Osteocyte (in vitro differentiated cells): Measurements from ENCODE around the gene RANBP10. TPM values are rescaled to one million over a fixed set of nuclear protein-coding genes. Genes with fewer than 3 reads are reported as not detected.
"Not testable (repeated sequence)": the region's sequence is repeated elsewhere in the genome, so short reads cannot be mapped to it uniquely, and the experiment has no call there.

Experiments used
- DNase-seq: peaks from one replicate; pipeline ENCODE4 v3.0.0; 2021; ENCODE audit warnings: mixed read lengths; ENCODE audit not compliant: unreplicated experiment; ENCODE audit errors: extremely low spot score
- H3K27ac Mint-ChIP-seq: one replicate; pipeline ENCODE4 v1.8.0; 2021; ENCODE audit warnings: mild to moderate bottlenecking, mixed read lengths; ENCODE audit not compliant: unreplicated experiment
- H3K27me3 Mint-ChIP-seq: one replicate; pipeline ENCODE4 v1.8.0; 2021; ENCODE audit warnings: mixed read lengths; ENCODE audit not compliant: unreplicated experiment
- H3K36me3 Mint-ChIP-seq: one replicate; pipeline ENCODE4 v1.8.0; 2021; ENCODE audit warnings: mixed read lengths; ENCODE audit not compliant: unreplicated experiment
- H3K4me1 Mint-ChIP-seq: one replicate; pipeline ENCODE4 v1.8.0; 2021; ENCODE audit warnings: mixed read lengths; ENCODE audit not compliant: unreplicated experiment
- H3K4me3 Mint-ChIP-seq: one replicate; pipeline ENCODE4 v1.8.0; 2021; ENCODE audit warnings: mild to moderate bottlenecking, moderate library complexity, mixed read lengths; ENCODE audit not compliant: unreplicated experiment
- H3K9me3 Mint-ChIP-seq: one replicate; pipeline ENCODE4 v1.8.0; 2021; ENCODE audit warnings: mixed read lengths; ENCODE audit not compliant: unreplicated experiment
- CTCF ChIP-seq: fragments of 200-600 bp; sonication (generic); IDR thresholded peaks from 2 replicates; pipeline ENCODE4 v1.5.0; 2021; ENCODE audit warnings: antibody characterized with exemption, mild to moderate bottlenecking, moderate library complexity
- total RNA-seq: library from RNA; stranded (reverse); gene quantifications from 2 replicates; pipeline ENCODE4 v1.2.1, GENCODE V29; 2021

RANBP10 gene
- total RNA-seq, 1 donor from 2014 or later = 18.9 TPM

- H3K9me3 Mint-ChIP-seq = no peaks in the 10 kb centered on the region
- H3K4me3 Mint-ChIP-seq = no peak overlapping the region
- H3K27ac Mint-ChIP-seq = no peak overlapping the region
- H3K4me1 Mint-ChIP-seq = peaks cover 7% of the 10 kb centered on the region
- H3K36me3 Mint-ChIP-seq = peaks cover 3% of the 10 kb centered on the region
- TF ChIP-seq CTCF = no peak
- no peaks in the 10 kb centered on the region for H3K27me3 Mint-ChIP-seq
- DNase-seq = no peak
Measured at GRCh38 chr16:67701420-67701819, 104.9 kb downstream of the RANBP10 start.

- no peak for TF ChIP-seq CTCF
- H3K36me3 Mint-ChIP-seq = peaks cover 3% of the 10 kb centered on the region
- no peak for DNase-seq
- H3K4me1 Mint-ChIP-seq = peaks cover 7% of the 10 kb centered on the region
- H3K9me3 Mint-ChIP-seq = no peaks in the 10 kb centered on the region
- H3K27ac Mint-ChIP-seq = no peak overlapping the region
- no peaks in the 10 kb centered on the region for H3K27me3 Mint-ChIP-seq
- H3K4me3 Mint-ChIP-seq = no peak overlapping the region
Measured at GRCh38 chr16:67699265-67699664, 107.1 kb downstream of the RANBP10 start.

GRCh38 chr16:67697422-67698185 is 108.8 kb downstream of the RANBP10 start:
- H3K4me3 Mint-ChIP-seq = no peak overlapping the region

GRCh38 chr16:67694611-67695010 is 111.7 kb downstream of the RANBP10 start:
- Mint-ChIP-seq H3K9me3 (no peaks in the 10 kb centered on the region), H3K36me3 (peaks cover 4% of the 10 kb centered on the region), H3K4me1 (no peaks in the 10 kb centered on the region), H3K27ac (no peak overlapping the region), H3K4me3 (no peak overlapping the region), H3K27me3 (no peaks in the 10 kb centered on the region)
- TF ChIP-seq CTCF = no peak
- DNase-seq = no peak

More at GRCh38 chr16:67697422-67698185, 108.8 kb downstream of the RANBP10 start:
- H3K27ac Mint-ChIP-seq = no peak overlapping the region
- no peaks in the 10 kb centered on the region for H3K4me1 Mint-ChIP-seq
- H3K9me3 Mint-ChIP-seq = no peaks in the 10 kb centered on the region
- peaks cover 3% of the 10 kb centered on the region for H3K36me3 Mint-ChIP-seq
- no peak for TF ChIP-seq CTCF
- no peak for DNase-seq
- no peaks in the 10 kb centered on the region for H3K27me3 Mint-ChIP-seq

GRCh38 chr16:67693517-67694285 is 112.7 kb downstream of the RANBP10 start:
- not testable (repeated sequence) for H3K4me1 Mint-ChIP-seq, H3K27ac Mint-ChIP-seq, DNase-seq, H3K9me3 Mint-ChIP-seq, H3K4me3 Mint-ChIP-seq, H3K36me3 Mint-ChIP-seq, H3K27me3 Mint-ChIP-seq
